ENCODE results near the gene RNF19B.

Gene RNF19B

GRCh38 chr1:32966900-32967299, 2.3 kb upstream of the RNF19B start:
- no peak overlapping the region for H3K4me3 ChIP-seq (ENCODE audit: low read length)
- no peak for TF ChIP-seq ZNF274 (IDR thresholded peaks at IDR 0.05; ENCODE audit: low read depth, low read length)

- H3K4me3 ChIP-seq (ENCODE audit: low read length), result peak overlapping the region; percentile 53; the same call in 1 of the 2 replicates
- TF ChIP-seq ZNF274 (IDR thresholded peaks at IDR 0.05; ENCODE audit: low read depth, low read length), result no peak
Measured at GRCh38 chr1:32965251-32965747, 690 bp upstream of the RNF19B start.

- no peak for TF ChIP-seq ZNF274 (IDR thresholded peaks at IDR 0.05; ENCODE audit: low read depth, low read length)
Measured at GRCh38 chr1:32963746-32964460, 706 bp downstream of the RNF19B start.

GRCh38 chr1:32962248-32962896, 2.2 kb downstream of the RNF19B start:
- peak overlapping the region; percentile 89 for H3K4me3 ChIP-seq (ENCODE audit: low read length)
- TF ChIP-seq ZNF274 (IDR thresholded peaks at IDR 0.05; ENCODE audit: low read depth, low read length), result no peak

More at GRCh38 chr1:32963746-32964460, 706 bp downstream of the RNF19B start:
- H3K4me3 ChIP-seq (ENCODE audit: low read length), result peak overlapping the region; percentile 89

DNA sequence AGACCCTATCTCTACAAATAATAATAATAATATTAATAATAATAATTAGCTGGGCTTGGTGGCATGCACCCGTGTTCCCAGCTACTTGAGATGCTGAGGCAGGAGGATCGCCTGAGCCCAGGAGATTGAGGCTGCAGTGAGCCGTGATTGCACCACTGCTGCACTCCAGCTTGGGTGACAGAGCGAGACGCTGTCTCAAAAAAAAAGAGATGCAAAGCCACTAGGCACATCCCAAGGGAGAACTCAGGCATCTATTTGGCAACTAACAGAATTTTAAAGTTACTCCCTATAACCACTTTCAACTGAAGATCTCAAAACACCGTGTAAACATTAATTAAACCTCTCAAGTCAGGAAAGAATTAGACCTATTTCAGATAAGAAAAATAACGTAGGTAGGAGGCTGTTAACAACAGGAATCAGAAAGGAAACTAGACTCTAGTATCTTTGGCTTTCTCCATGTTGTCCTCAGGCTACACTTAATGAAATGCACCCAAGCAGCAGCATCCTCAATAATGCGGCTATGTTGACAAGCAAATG, 3.7 kb downstream of the RNF19B start:
- H3K4me3 ChIP-seq (ENCODE audit: low read length), result no peak overlapping the region; the same call in 1 of the 2 replicates
- no peak for TF ChIP-seq ZNF274 (IDR thresholded peaks at IDR 0.05; ENCODE audit: low read depth, low read length)

- TF ChIP-seq ZNF274 (IDR thresholded peaks at IDR 0.05; ENCODE audit: low read depth, low read length), result no peak
- H3K4me3 ChIP-seq (ENCODE audit: low read length), result no peak overlapping the region
Measured at GRCh38 chr1:32960342-32960741, 4.3 kb downstream of the RNF19B start.

- H3K4me3 ChIP-seq (ENCODE audit: low read length), result no peak overlapping the region
- no peak for TF ChIP-seq ZNF274 (IDR thresholded peaks at IDR 0.05; ENCODE audit: low read depth, low read length)
Measured at GRCh38 chr1:32958827-32959226, 5.8 kb downstream of the RNF19B start.

DNA sequence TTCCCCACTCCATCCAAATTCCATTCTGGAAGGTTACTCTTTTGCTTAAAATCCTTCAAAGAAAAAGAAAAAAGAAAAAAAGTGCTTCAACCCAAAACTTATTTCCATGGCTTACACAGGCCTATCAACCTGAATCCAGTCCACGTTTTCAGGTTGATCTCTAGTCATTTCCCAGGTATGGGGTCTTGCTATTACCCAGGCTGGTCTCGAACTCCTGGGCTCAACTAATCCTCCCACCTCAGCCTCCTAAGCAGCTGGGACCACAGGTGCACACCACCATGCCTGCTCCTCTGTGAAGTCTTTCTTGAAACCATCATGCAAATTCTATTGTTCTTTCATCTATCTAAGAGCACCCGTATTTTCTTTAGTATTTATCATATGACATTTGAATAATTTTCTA, 7.6 kb downstream of the RNF19B start:
- H3K4me3 ChIP-seq (ENCODE audit: low read length), result no peak overlapping the region

DNA sequence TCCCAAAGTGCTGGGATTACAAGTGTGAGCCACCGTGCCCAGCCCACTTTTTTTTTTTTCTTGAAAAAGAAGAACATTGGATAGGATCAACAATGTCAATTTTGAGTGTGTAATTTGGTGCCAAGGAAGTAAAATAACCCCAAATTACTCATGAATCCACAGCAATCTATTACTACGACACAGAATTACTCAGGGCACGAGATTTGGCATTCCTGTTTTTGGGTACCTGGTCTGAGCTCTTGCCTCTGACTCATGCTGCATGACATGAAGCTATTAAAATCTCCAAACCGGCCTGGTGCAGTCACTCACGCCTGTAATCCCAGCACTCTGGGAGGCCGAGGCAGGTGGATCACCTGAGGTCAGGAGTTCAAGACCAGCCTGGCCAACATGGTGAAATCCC, 10.4 kb downstream of the RNF19B start:
- no peak overlapping the region for H3K4me3 ChIP-seq (ENCODE audit: low read length)
- no peak for TF ChIP-seq ZNF274 (IDR thresholded peaks at IDR 0.05; ENCODE audit: low read depth, low read length)

More for the DNA sequence above, 7.6 kb downstream of the RNF19B start:
- no peak for TF ChIP-seq ZNF274 (IDR thresholded peaks at IDR 0.05; ENCODE audit: low read depth, low read length)

DNA sequence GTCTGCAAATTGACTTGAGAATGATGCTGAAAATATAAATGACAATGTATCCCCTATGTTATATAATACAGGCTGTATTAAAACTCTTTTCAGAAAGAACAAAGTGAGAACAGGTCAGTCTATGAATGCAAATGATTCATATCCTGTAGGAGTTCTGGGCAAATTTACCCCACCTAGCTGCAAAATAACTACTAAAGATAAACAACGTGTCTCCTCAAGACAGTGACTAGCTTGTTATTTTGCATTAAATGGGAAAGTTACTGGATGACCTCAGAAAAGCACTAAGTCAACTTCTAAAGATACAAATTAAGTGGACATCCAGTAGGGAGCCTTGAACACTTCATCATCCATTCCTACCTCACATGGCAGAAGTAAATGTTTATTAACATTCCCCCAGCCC, 11.1 kb downstream of the RNF19B start:
- no peak for TF ChIP-seq ZNF274 (IDR thresholded peaks at IDR 0.05; ENCODE audit: low read depth, low read length)
- H3K4me3 ChIP-seq (ENCODE audit: low read length), result no peak overlapping the region

GRCh38 chr1:32949519-32949918, 15.1 kb downstream of the RNF19B start:
- H3K4me3 ChIP-seq (ENCODE audit: low read length), result no peak overlapping the region
- TF ChIP-seq ZNF274 (IDR thresholded peaks at IDR 0.05; ENCODE audit: low read depth, low read length), result no peak

DNA sequence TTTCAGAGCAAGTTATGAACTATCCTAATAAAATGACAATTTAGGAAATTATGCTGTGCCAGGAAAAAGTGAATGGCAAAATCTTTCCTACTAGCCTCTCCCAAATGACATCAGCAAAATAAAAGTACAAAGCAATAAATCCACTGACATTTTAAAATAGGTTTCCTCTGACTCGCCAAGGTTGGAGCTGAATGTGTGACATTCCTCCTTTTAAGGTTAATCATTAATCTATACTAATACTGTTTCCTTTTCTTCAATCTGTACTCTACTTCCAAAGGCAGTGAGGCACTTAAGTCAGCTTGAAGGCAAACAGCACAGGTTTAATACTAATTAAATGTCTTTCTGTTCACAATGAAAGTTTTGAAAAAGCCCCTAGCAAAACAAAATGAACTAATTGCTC, 15.7 kb downstream of the RNF19B start:
- H3K4me3 ChIP-seq (ENCODE audit: low read length), result no peak overlapping the region
- no peak for TF ChIP-seq ZNF274 (IDR thresholded peaks at IDR 0.05; ENCODE audit: low read depth, low read length)

DNA sequence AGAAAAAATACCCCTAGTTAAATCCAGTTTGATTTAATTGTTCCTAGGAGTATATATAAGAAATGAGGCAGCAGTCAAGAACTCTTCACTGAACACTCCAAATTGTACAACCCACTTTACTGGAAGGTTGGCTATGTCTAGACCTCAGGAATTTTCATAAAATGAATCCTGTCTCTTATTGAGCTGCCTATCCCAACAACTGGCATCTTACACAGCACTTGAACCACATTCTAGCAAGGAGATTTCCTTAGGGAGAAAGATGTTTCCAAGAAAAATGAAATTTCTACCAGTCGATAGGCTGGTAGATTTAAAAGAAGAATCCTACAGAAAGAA, 16.3 kb downstream of the RNF19B start:
- TF ChIP-seq ZNF274 (IDR thresholded peaks at IDR 0.05; ENCODE audit: low read depth, low read length), result no peak
- no peak overlapping the region for H3K4me3 ChIP-seq (ENCODE audit: low read length)

DNA sequence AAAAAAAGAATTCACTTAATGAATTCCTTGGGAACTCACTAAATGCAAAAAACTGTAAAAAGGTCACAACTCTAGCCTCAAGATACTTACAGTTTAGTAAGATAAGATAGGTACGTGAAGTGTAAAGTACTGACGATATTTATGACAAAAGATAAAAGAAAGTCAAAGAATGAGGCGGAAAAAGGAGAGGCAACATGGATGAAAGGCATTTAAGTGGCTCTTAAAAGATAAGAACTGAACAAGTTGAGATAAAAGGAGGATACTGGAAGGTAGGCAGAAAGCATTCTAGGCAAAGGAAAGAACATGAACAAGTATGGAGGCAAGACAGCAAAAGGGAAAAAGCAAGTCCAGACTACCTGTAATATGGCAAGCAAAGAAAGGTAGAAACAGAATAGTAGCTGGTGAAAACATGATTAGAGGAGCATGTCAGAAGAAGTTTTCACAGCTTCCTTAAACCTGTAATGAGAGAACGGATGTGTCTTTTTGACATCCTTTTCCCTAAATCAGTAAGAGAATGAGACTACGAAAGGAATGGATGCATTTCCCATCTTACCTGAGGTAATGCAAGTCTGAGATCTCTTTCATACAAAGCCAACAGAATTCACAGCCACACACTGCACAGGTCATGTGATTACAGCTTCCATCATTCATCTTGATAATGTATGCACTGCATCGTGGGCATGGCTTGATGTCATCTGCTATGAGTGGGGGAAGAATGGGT, 16.8 kb downstream of the RNF19B start:
- TF ChIP-seq ZNF274 (IDR thresholded peaks at IDR 0.05; ENCODE audit: low read depth, low read length), result no peak
- H3K4me3 ChIP-seq (ENCODE audit: low read length), result no peak overlapping the region

Measured in GM08714 (cell line).